PC-3 (cell line): ENCODE data around the gene PIAS1. TPM values are rescaled to one million over a fixed set of nuclear protein-coding genes. Genes with fewer than 3 reads are reported as not detected.
"Not testable (repeated sequence)": the region's sequence is repeated elsewhere in the genome, so short reads cannot be mapped to it uniquely, and the experiment has no call there.

Experiments used
- ATAC-seq: fragments of 200-7000 bp; cut with Tn5 transposase; 2 replicates; pipeline ENCODE4 v1.9.1; 2020; ENCODE audit warnings: mild to moderate bottlenecking, moderate library complexity
- BruUV-seq: library from RNA; stranded (reverse); fragments of 400-500 nt; replicated peaks from 2 replicates; lab custom pipeline; 2021; lab: Mats Ljungman, UMichigan
- CTCF ChIA-PET: fragments of 300-600 bp; sonication (Branson Sonifier 250); formaldehyde crosslinking; loops from one replicate; lab custom pipeline; 2022; ENCODE audit warnings: antibody characterized with exemption; lab: Charles Lee
- POLR2A ChIA-PET: fragments of 300-600 bp; sonication (Branson Sonifier 250); formaldehyde crosslinking; loops from one replicate; lab custom pipeline; 2022; ENCODE audit warnings: antibody characterized with exemption; ENCODE audit not compliant: unreplicated experiment; lab: Charles Lee
- DNase-seq: peaks from one replicate; pipeline ENCODE4 v3.0.0-alpha.2; 2015
- H2AFZ ChIP-seq: fragments of 300-600 bp; sonication (generic); 2 replicates; pipeline ENCODE4 v1.6.0; 2016; ENCODE audit warnings: antibody characterized with exemption, low read length
- H3F3A ChIP-seq: fragments of 300-600 bp; sonication (generic); one replicate; pipeline ENCODE4 v1.6.0; 2017; ENCODE audit warnings: antibody characterized with exemption, low read length, control low read depth, mild to moderate bottlenecking; ENCODE audit not compliant: unreplicated experiment
- H3K27ac ChIP-seq: fragments of 300-600 bp; sonication (generic); 2 replicates; pipeline ENCODE4 v1.5.1; 2016; ENCODE audit warnings: mild to moderate bottlenecking, low read length
- H3K27me3 ChIP-seq: fragments of 300-600 bp; sonication (generic); 2 replicates; pipeline ENCODE4 v1.6.1; 2016; ENCODE audit warnings: low read length, mixed read lengths
- H3K36me3 ChIP-seq: fragments of 300-600 bp; sonication (generic); 2 replicates; pipeline ENCODE4 v1.6.1; 2016; ENCODE audit warnings: low read depth, mixed run types, low read length, mixed read lengths
- H3K4me1 ChIP-seq: fragments of 300-600 bp; sonication (generic); 2 replicates; pipeline ENCODE4 v1.5.1; 2016; ENCODE audit warnings: low read length; ENCODE audit not compliant: insufficient read depth
- H3K4me2 ChIP-seq: fragments of 300-600 bp; sonication (generic); 2 replicates; pipeline ENCODE4 v1.6.0; 2016; ENCODE audit warnings: low read length
- H3K4me3 ChIP-seq: fragments of 300-600 bp; sonication (generic); 2 replicates; pipeline ENCODE4 v1.5.1; 2016; ENCODE audit warnings: mild to moderate bottlenecking, low read length, mixed read lengths
- H3K79me2 ChIP-seq: fragments of 300-600 bp; sonication (generic); 2 replicates; pipeline ENCODE4 v1.6.1; 2017; ENCODE audit warnings: low read length, mixed read lengths
- H3K9ac ChIP-seq: fragments of 300-600 bp; sonication (generic); 2 replicates; pipeline ENCODE4 v1.6.0; 2016; ENCODE audit warnings: mild to moderate bottlenecking, low read length
- H3K9me2 ChIP-seq: fragments of 300-600 bp; sonication (generic); replicated peaks from 2 replicates; pipeline ENCODE4 v1.6.1; 2016; ENCODE audit warnings: mixed run types, low read length, mixed read lengths
- H3K9me3 ChIP-seq: fragments of 300-600 bp; sonication (generic); 2 replicates; pipeline ENCODE4 v1.6.1; 2016; ENCODE audit warnings: low read length, mixed read lengths
- H4K20me1 ChIP-seq: fragments of 300-600 bp; sonication (generic); 2 replicates; pipeline ENCODE4 v1.6.1; 2016; ENCODE audit warnings: low read length, mixed read lengths
- EZH2 ChIP-seq: fragments of 300-600 bp; sonication (generic); IDR thresholded peaks from one replicate; pipeline ENCODE4 v1.6.1; 2017; ENCODE audit warnings: antibody characterized with exemption, mild to moderate bottlenecking, low read length; ENCODE audit not compliant: unreplicated experiment
- EZH2phosphoT487 ChIP-seq: fragments of 300-600 bp; sonication (generic); IDR thresholded peaks from 2 replicates; pipeline ENCODE4 v1.6.1; 2018; ENCODE audit warnings: mild to moderate bottlenecking, antibody characterized with exemption, low read length, borderline replicate concordance
- intact Hi-C: fragments of 100-400 bp; cut with micrococcal nuclease; formaldehyde crosslinking; loops from 2 replicates; pipeline ENCODE4 v1.9.0; 2023
- total RNA-seq: library from RNA; depleted of rRNA; stranded (reverse); fragments of >200 nt; gene quantifications from 2 replicates; pipeline ENCODE4 v1.2.3, GENCODE V29; 2014
- TF ChIP-seq, protein P1 (sequence below): fragments of 300-600 bp; sonication (generic); conservative IDR thresholded peaks from 2 replicates; pipeline ENCODE4 v1.5.1; 2017; ENCODE audit warnings: antibody characterized with exemption, low read depth, mild to moderate bottlenecking, low read length

The PIAS1 gene
- total RNA-seq, 1 experiment from 2014 or later: 21.9 TPM

GRCh38 chr15:68158046-68158628 is 104.0 kb downstream of the PIAS1 start:
- no peak overlapping the region for H3K4me2 ChIP-seq
- H3K4me3 ChIP-seq: no peak overlapping the region
- intact Hi-C loops: loop anchor here (5.0 to 10.0 kb wide), 4 partner anchors 63 to 316 kb away; partner anchors contain the start of gene RNU6-1
- no peak overlapping the region for H3K27ac ChIP-seq
- no peaks in the 10 kb centered on the region for H3K9me3 ChIP-seq
- H3K9me2 ChIP-seq: no peaks in the 10 kb centered on the region
- no TSS peak for BruUV-seq
- H3K36me3 ChIP-seq: peaks cover 7% of the 10 kb centered on the region; the same call in 1 of the 2 replicates
- H3K79me2 ChIP-seq: no peaks in the 10 kb centered on the region
- no peak overlapping the region for H3K9ac ChIP-seq
- H2AFZ ChIP-seq: no peak overlapping the region
- POLR2A ChIA-PET: no interaction called here
- CTCF ChIA-PET: no interaction called here
- TF ChIP-seq EZH2: no peak
- TF ChIP-seq, protein P1, sequence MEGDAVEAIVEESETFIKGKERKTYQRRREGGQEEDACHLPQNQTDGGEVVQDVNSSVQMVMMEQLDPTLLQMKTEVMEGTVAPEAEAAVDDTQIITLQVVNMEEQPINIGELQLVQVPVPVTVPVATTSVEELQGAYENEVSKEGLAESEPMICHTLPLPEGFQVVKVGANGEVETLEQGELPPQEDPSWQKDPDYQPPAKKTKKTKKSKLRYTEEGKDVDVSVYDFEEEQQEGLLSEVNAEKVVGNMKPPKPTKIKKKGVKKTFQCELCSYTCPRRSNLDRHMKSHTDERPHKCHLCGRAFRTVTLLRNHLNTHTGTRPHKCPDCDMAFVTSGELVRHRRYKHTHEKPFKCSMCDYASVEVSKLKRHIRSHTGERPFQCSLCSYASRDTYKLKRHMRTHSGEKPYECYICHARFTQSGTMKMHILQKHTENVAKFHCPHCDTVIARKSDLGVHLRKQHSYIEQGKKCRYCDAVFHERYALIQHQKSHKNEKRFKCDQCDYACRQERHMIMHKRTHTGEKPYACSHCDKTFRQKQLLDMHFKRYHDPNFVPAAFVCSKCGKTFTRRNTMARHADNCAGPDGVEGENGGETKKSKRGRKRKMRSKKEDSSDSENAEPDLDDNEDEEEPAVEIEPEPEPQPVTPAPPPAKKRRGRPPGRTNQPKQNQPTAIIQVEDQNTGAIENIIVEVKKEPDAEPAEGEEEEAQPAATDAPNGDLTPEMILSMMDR: no peak
- no peak for TF ChIP-seq EZH2phosphoT487
- H3K4me1 ChIP-seq: no peaks in the 10 kb centered on the region
- H4K20me1 ChIP-seq: no peaks in the 10 kb centered on the region
- no peak for ATAC-seq
- H3K27me3 ChIP-seq: no peaks in the 10 kb centered on the region
- H3F3A ChIP-seq: no peaks in the 10 kb centered on the region
- DNase-seq: no peak

GRCh38 chr15:68163191-68163590 is 109.1 kb downstream of the PIAS1 start:
- Histone ChIP-seq H2AFZ (no peak overlapping the region), H3F3A (no peaks in the 10 kb centered on the region), H3K4me1 (no peaks in the 10 kb centered on the region), H3K9ac (no peak overlapping the region), H4K20me1 (no peaks in the 10 kb centered on the region), H3K9me3 (no peaks in the 10 kb centered on the region), H3K27me3 (no peaks in the 10 kb centered on the region), H3K27ac (no peak overlapping the region), H3K36me3 (peaks cover 4% of the 10 kb centered on the region; the same call in 1 of the 2 replicates), H3K4me3 (no peak overlapping the region), H3K4me2 (no peak overlapping the region), H3K9me2 (no peaks in the 10 kb centered on the region), H3K79me2 (no peaks in the 10 kb centered on the region)
- TF ChIP-seq EZH2phosphoT487: no peak
- TF ChIP-seq, protein P1: no peak
- TF ChIP-seq EZH2: no peak
- intact Hi-C loops: no loop called here
- ChIA-PET POLR2A (no interaction called here), CTCF (no interaction called here)
- ATAC-seq: no peak
- no TSS peak for BruUV-seq
- no peak for DNase-seq

DNA sequence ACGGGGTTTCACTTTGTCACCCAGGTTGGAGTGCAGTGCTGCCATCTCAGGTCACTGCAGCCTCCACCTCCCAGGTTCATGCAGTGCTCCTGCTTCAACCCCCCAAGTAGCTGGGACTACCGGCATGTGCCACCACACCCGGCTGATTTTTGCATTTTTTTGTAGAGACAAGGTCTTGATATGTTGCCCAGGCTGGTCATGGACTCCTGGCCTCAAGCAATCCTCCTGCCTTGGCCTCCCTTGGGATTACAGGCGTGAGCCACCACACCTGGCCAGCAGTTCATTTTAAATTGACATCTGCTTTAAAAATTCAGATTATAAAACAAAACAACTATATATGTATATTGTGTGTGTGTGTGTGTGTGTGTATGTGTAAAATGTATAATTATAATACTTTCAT is 112.7 kb downstream of the PIAS1 start:
- no TSS peak for BruUV-seq
- Histone ChIP-seq H3F3A (no peaks in the 10 kb centered on the region), H3K36me3 (no peaks in the 10 kb centered on the region; the same call in none of the 2 replicates), H3K9me3 (no peaks in the 10 kb centered on the region), H3K4me3 (no peak overlapping the region), H3K27me3 (no peaks in the 10 kb centered on the region), H3K4me2 (no peak overlapping the region), H3K27ac (no peak overlapping the region), H3K4me1 (no peaks in the 10 kb centered on the region), H2AFZ (no peak overlapping the region), H4K20me1 (no peaks in the 10 kb centered on the region), H3K9ac (no peak overlapping the region), H3K9me2 (no peaks in the 10 kb centered on the region), H3K79me2 (no peaks in the 10 kb centered on the region)
- DNase-seq (no peak), ATAC-seq (no peak)
- ChIA-PET CTCF (no interaction called here), POLR2A (no interaction called here)
- intact Hi-C loops: no loop called here
- TF ChIP-seq, protein P1: no peak
- no peak for TF ChIP-seq EZH2
- no peak for TF ChIP-seq EZH2phosphoT487

- H3K79me2 ChIP-seq, ATAC-seq, H3K27me3 ChIP-seq, H3K9me2 ChIP-seq, H3K4me1 ChIP-seq, intact Hi-C loops, H3K27ac ChIP-seq, POLR2A ChIA-PET, H4K20me1 ChIP-seq, H3K4me2 ChIP-seq, BruUV-seq, H3K4me3 ChIP-seq, H3K9ac ChIP-seq, CTCF ChIA-PET, DNase-seq, H3F3A ChIP-seq, H3K36me3 ChIP-seq, H3K9me3 ChIP-seq, H2AFZ ChIP-seq: not testable (repeated sequence)
Measured at GRCh38 chr15:68172037-68172436, 117.9 kb downstream of the PIAS1 start.
